Gastroesophageal sphincter (tissue), 4 donors: ENCODE results near the gene HLX. TPM values are rescaled to one million over a fixed set of nuclear protein-coding genes. Genes with fewer than 3 reads are reported as not detected.

Experiments used
- ATAC-seq: fragments of 150-250 bp; one replicate; pipeline ENCODE4 v1.9.1; 2016; ENCODE audit warnings: mild to moderate bottlenecking, moderate library complexity
- H3K27ac ChIP-seq, 4 donors: fragments of 200-600 bp; sonication (generic) in 3 of 4; 1 replicate in 3 of 4; 2 replicates in 1 of 4; pipeline ENCODE4 v1.5.1; 2016 to 2019
- H3K27me3 ChIP-seq: fragments of 200-600 bp; sonication (generic); one replicate; pipeline ENCODE4 v1.5.1; 2019
- H3K36me3 ChIP-seq, 2 donors: fragments of 200-600 bp; sonication (generic); one replicate each; pipeline ENCODE4 v1.5.1; 2019; ENCODE audit warnings: control low read depth in 1 of 2
- H3K4me1 ChIP-seq, 3 donors: fragments of 200-600 bp; sonication (generic); 1 replicate in 2 of 3; 2 replicates in 1 of 3; pipeline ENCODE4 v1.5.1; 2016 to 2019; ENCODE audit warnings: control low read depth in 2 of 3
- H3K4me3 ChIP-seq, 2 donors: fragments of 200-600 bp; sonication (generic); one replicate each; pipeline ENCODE4 v1.5.1; 2019; ENCODE audit warnings: mild to moderate bottlenecking in 1 of 2, moderate library complexity in 1 of 2
- H3K9me3 ChIP-seq, 3 donors: fragments of 200-600 bp; sonication (generic); one replicate each; pipeline ENCODE4 v1.5.1; 2017 to 2019; ENCODE audit warnings: control low read depth in 2 of 3
- CTCF ChIP-seq, 4 experiments: fragments of 200-600 bp in 2 of 4; fragments of 450-650 bp in 2 of 4; sonication (generic) in 1 of 4; IDR thresholded peaks; one replicate each; pipeline ENCODE4 v1.5.1; 2017 to 2019; ENCODE audit warnings: antibody characterized with exemption in 4 of 4, mild to moderate bottlenecking in 2 of 4, moderate library complexity in 2 of 4
- EP300 ChIP-seq: sonication (generic); formaldehyde crosslinking; IDR thresholded peaks from one replicate; pipeline ENCODE4 v1.6.1; 2017; ENCODE audit warnings: antibody characterized with exemption, mild to moderate bottlenecking
- POLR2A ChIP-seq, 2 donors: fragments of 450-650 bp; IDR thresholded peaks; one replicate each; pipeline ENCODE4 v1.6.1; 2017; ENCODE audit warnings: antibody characterized with exemption in 2 of 2, mild to moderate bottlenecking in 2 of 2, moderate library complexity in 1 of 2
- POLR2AphosphoS5 ChIP-seq: sonication (generic); formaldehyde crosslinking; IDR thresholded peaks from one replicate; pipeline ENCODE4 v1.6.1; 2017; ENCODE audit warnings: antibody characterized with exemption
- WGBS, 2 donors: methylation state at CpG; one replicate each; pipeline ENCODE4 v1.1.5; 2018; ENCODE audit warnings: low coverage in 1 of 2; 5-methylcytosine and 5-hydroxymethylcytosine counted together
- total RNA-seq, 4 donors: library from RNA; depleted of rRNA; stranded (reverse); fragments of >200 nt; gene quantifications; one replicate each; pipeline ENCODE4 v1.1.0, GENCODE V29; 2016

The HLX gene
- total RNA-seq, 4 donors from 2014 or later: 7.1 to 18.1 (median 13.5) TPM

- Histone ChIP-seq H3K27ac (peak overlapping the region in 3 of 4 donors; percentile 96 to 98 (median 96)), H3K4me1 (peaks cover 0 to 53% (median 17%) of the 10 kb centered on the region in 3 donors), H3K9me3 (no peaks in the 10 kb centered on the region), H3K4me3 (peak overlapping the region; percentile 81 to 97), H3K27me3 (peaks cover 30% of the 10 kb centered on the region), H3K36me3 (peaks cover 0 to 42% of the 10 kb centered on the region in 2 donors)
- no peak for ATAC-seq
- 67 to 74% methylated on average over 15 to 17 of the region's 37 CpGs for WGBS, 2 donors
- TF ChIP-seq EP300: no peak
- no peak for TF ChIP-seq CTCF (IDR thresholded peaks at IDR 0.05)
- TF ChIP-seq POLR2AphosphoS5: no peak
- no peak for TF ChIP-seq POLR2A (IDR thresholded peaks at IDR 0.05)
Observed at GRCh38 chr1:220880726-220881506, 1.7 kb downstream of the HLX start.

- TF ChIP-seq CTCF (IDR thresholded peaks at IDR 0.05) (peak in 1 of 4 experiments; percentile 15), POLR2AphosphoS5 (no peak)
- 64 to 85% methylated on average over 5 to 24 of the region's 34 CpGs for WGBS, 2 donors
- Histone ChIP-seq H3K4me3 (peak overlapping the region in 1 of 2 donors; percentile 97), H3K27me3 (peaks cover 43% of the 10 kb centered on the region), H3K9me3 (no peaks in the 10 kb centered on the region), H3K36me3 (peaks cover 0 to 49% of the 10 kb centered on the region in 2 donors), H3K4me1 (peaks cover 0 to 48% (median 17%) of the 10 kb centered on the region in 3 donors), H3K27ac (peak overlapping the region in 3 of 4 donors; percentile 22 to 96 (median 50))
- no peak for ATAC-seq
Observed at GRCh38 chr1:220882061-220882891, 3.0 kb downstream of the HLX start.

GRCh38 chr1:220884109-220884980, 5.1 kb downstream of the HLX start:
- peaks cover 0 to 48% (median 18%) of the 10 kb centered on the region in 3 donors for H3K4me1 ChIP-seq
- 70% methylated on average over 2 of the region's 59 CpGs; no CpG with 5 or more reads in 1 of the 2 donors for WGBS, 2 donors
- H3K36me3 ChIP-seq: peaks cover 0 to 49% of the 10 kb centered on the region in 2 donors
- no peaks in the 10 kb centered on the region for H3K9me3 ChIP-seq
- TF ChIP-seq POLR2AphosphoS5: no peak
- no peak for TF ChIP-seq CTCF (IDR thresholded peaks at IDR 0.05)
- no peak for TF ChIP-seq EP300
- no peak for TF ChIP-seq POLR2A (IDR thresholded peaks at IDR 0.05)
- H3K27ac ChIP-seq: no peak overlapping the region
- peaks cover 64% of the 10 kb centered on the region for H3K27me3 ChIP-seq
- H3K4me3 ChIP-seq: no peak overlapping the region
- ATAC-seq: no peak

GRCh38 chr1:220884981-220885918, 6.0 kb downstream of the HLX start:
- Histone ChIP-seq H3K27ac (no peak overlapping the region), H3K4me3 (no peak overlapping the region)

More at GRCh38 chr1:220884981-220885918, 6.0 kb downstream of the HLX start:
- Histone ChIP-seq H3K4me1 (peaks cover 0 to 41% (median 18%) of the 10 kb centered on the region in 3 donors), H3K27me3 (peaks cover 73% of the 10 kb centered on the region), H3K9me3 (no peaks in the 10 kb centered on the region), H3K36me3 (peaks cover 0 to 49% of the 10 kb centered on the region in 2 donors)
- TF ChIP-seq POLR2AphosphoS5 (no peak), CTCF (IDR thresholded peaks at IDR 0.05) (no peak), EP300 (no peak), POLR2A (IDR thresholded peaks at IDR 0.05) (no peak)
- 89 to 95% methylated on average over 4 to 6 of the region's 19 CpGs for WGBS, 2 donors
- ATAC-seq: no peak
